ENCODE results near the gene BDP1.
"Not testable (repeated sequence)": the region's sequence is repeated elsewhere in the genome, so short reads cannot be mapped to it uniquely, and the experiment has no call there.

BDP1 gene

GRCh38 chr5:71475788-71476384, 20.4 kb downstream of the BDP1 start:
- DNase-seq: no peak

GRCh38 chr5:71481441-71481840, 26.0 kb downstream of the BDP1 start:
- no peak for DNase-seq

- DNase-seq: no peak
Measured at GRCh38 chr5:71482132-71482531, 26.7 kb downstream of the BDP1 start.

GRCh38 chr5:71483355-71483754, 27.9 kb downstream of the BDP1 start:
- DNase-seq: no peak

GRCh38 chr5:71492817-71493615, 37.6 kb downstream of the BDP1 start:
- no peak for DNase-seq

- not testable (repeated sequence) for DNase-seq
Measured at GRCh38 chr5:71494202-71494601, 38.8 kb downstream of the BDP1 start.

GRCh38 chr5:71498756-71499155, 43.3 kb downstream of the BDP1 start:
- not testable (repeated sequence) for DNase-seq

- no peak for DNase-seq
Measured at GRCh38 chr5:71503536-71503935, 48.1 kb downstream of the BDP1 start.

GRCh38 chr5:71522151-71522550, 66.7 kb downstream of the BDP1 start:
- no peak for DNase-seq

- not testable (repeated sequence) for DNase-seq
Measured at GRCh38 chr5:71525611-71526010, 70.2 kb downstream of the BDP1 start.

- DNase-seq: no peak
Measured at GRCh38 chr5:71528206-71528605, 72.8 kb downstream of the BDP1 start.

- no peak for DNase-seq
Measured at GRCh38 chr5:71529682-71530081, 74.2 kb downstream of the BDP1 start.

GRCh38 chr5:71533142-71533541, 77.7 kb downstream of the BDP1 start:
- no peak for DNase-seq

GRCh38 chr5:71533615-71534014, 78.2 kb downstream of the BDP1 start:
- DNase-seq: no peak

- DNase-seq: no peak
Measured at GRCh38 chr5:71537687-71538086, 82.2 kb downstream of the BDP1 start.

- DNase-seq: not testable (repeated sequence)
Measured at GRCh38 chr5:71550885-71551284, 95.4 kb downstream of the BDP1 start.

GRCh38 chr5:71551582-71551981, 96.1 kb downstream of the BDP1 start:
- not testable (repeated sequence) for DNase-seq

GRCh38 chr5:71552026-71552749, 96.7 kb downstream of the BDP1 start:
- DNase-seq: not testable (repeated sequence)

- no peak for DNase-seq
Measured at GRCh38 chr5:71563161-71563560, 107.7 kb downstream of the BDP1 start.

GRCh38 chr5:71564895-71565294, 109.4 kb downstream of the BDP1 start:
- no peak for DNase-seq

- DNase-seq: no peak
Measured at GRCh38 chr5:71569748-71570509, 114.5 kb downstream of the BDP1 start.

- DNase-seq: not testable (repeated sequence)
Measured at GRCh38 chr5:71571811-71572210, 116.4 kb downstream of the BDP1 start.

GRCh38 chr5:71573591-71573990, 118.1 kb downstream of the BDP1 start:
- DNase-seq: no peak

All from stimulated activated CD4-positive, alpha-beta T cell treated with anti-CD3 and anti-CD28 coated beads, Interleukin-1b, Interleukin-23, amount 100 ng/mL, for 48 hours (primary cell).